Neural cell (in vitro differentiated cells): Measurements from ENCODE around the gene GPHN. TPM values are rescaled to one million over a fixed set of nuclear protein-coding genes. Genes with fewer than 3 reads are reported as not detected.

Experiments
- H2AFZ ChIP-seq: fragments of 200-600, 300-800 bp; sonication (generic), shearing (Covaris generic); 2 replicates; pipeline ENCODE4 v1.6.0; 2014; ENCODE audit warnings: low read depth, mild to moderate bottlenecking, antibody characterized with exemption, low read length, moderate library complexity
- H3F3A ChIP-seq: fragments of 200-600 bp; shearing (Covaris generic); 2 replicates; pipeline ENCODE4 v1.6.1; 2016; ENCODE audit warnings: mild to moderate bottlenecking, moderate library complexity, mixed read lengths, antibody characterized with exemption, low read length; ENCODE audit not compliant: insufficient read depth, poor library complexity, severe bottlenecking
- H3K27ac ChIP-seq: fragments of 200-600, 300-800 bp; sonication (generic), shearing (Covaris generic); 2 replicates; pipeline ENCODE4 v1.5.1; 2014; ENCODE audit warnings: mild to moderate bottlenecking, low read length, moderate library complexity
- H3K27me3 ChIP-seq: fragments of 300-800, 200-600 bp; sonication (generic), shearing (Covaris generic); 2 replicates; pipeline ENCODE4 v1.6.0; 2014; ENCODE audit warnings: mild to moderate bottlenecking, low read depth, low read length, moderate library complexity; ENCODE audit not compliant: insufficient read depth
- H3K36me3 ChIP-seq: fragments of 300-800, 200-600 bp; sonication (generic), shearing (Covaris generic); 2 replicates; pipeline ENCODE4 v1.5.1; 2014; ENCODE audit warnings: mild to moderate bottlenecking, antibody characterized with exemption, low read length, moderate library complexity; ENCODE audit not compliant: insufficient read depth
- H3K4me2 ChIP-seq: fragments of 300-800, 200-600 bp; sonication (generic), shearing (Covaris generic); 2 replicates; pipeline ENCODE4 v1.6.0; 2014; ENCODE audit warnings: mild to moderate bottlenecking, low read length
- H3K4me3 ChIP-seq: fragments of 300-800, 200-600 bp; sonication (generic), shearing (Covaris generic); 2 replicates; pipeline ENCODE4 v1.5.1; 2014; ENCODE audit warnings: mild to moderate bottlenecking, low read length, moderate library complexity
- H3K79me2 ChIP-seq: fragments of 200-600 bp; shearing (Covaris generic); replicated peaks from 2 replicates; pipeline ENCODE4 v1.6.0; 2014; ENCODE audit warnings: mild to moderate bottlenecking, low read length, moderate library complexity; ENCODE audit not compliant: insufficient read depth
- H3K9ac ChIP-seq: fragments of 300-800, 200-600 bp; sonication (generic), shearing (Covaris generic); 2 replicates; pipeline ENCODE4 v1.6.1; 2016; ENCODE audit warnings: mild to moderate bottlenecking, low read length, mixed read lengths
- H3K9me2 ChIP-seq: fragments of 200-600 bp; shearing (Covaris generic); 2 replicates; pipeline ENCODE4 v1.6.1; 2016; ENCODE audit warnings: mild to moderate bottlenecking, low read length, mixed read lengths; ENCODE audit not compliant: insufficient read depth
- H3K9me3 ChIP-seq: fragments of 200-600, 300-800 bp; sonication (generic), shearing (Covaris generic); 2 replicates; pipeline ENCODE4 v1.6.1; 2016; ENCODE audit warnings: mild to moderate bottlenecking, mixed run types, low read length, moderate library complexity, mixed read lengths
- H4K20me1 ChIP-seq: fragments of 200-600 bp; shearing (Covaris generic); 2 replicates; pipeline ENCODE4 v1.6.1; 2016; ENCODE audit warnings: mild to moderate bottlenecking, mixed run types; ENCODE audit not compliant: insufficient read depth
- EP300 ChIP-seq: fragments of 450-650 bp; conservative IDR thresholded peaks from 2 replicates; pipeline ENCODE4 v1.6.1; 2014; ENCODE audit warnings: antibody characterized with exemption, mild to moderate bottlenecking, moderate library complexity; ENCODE audit not compliant: poor library complexity, severe bottlenecking
- EZH2 ChIP-seq: fragments of 200-600, 300-800 bp; shearing (Covaris generic), sonication (generic); IDR thresholded peaks from 2 replicates; pipeline ENCODE4 v1.6.1; 2014; ENCODE audit warnings: antibody characterized with exemption, low read length, borderline replicate concordance, mild to moderate bottlenecking; ENCODE audit not compliant: insufficient read depth, poor library complexity, severe bottlenecking
- MXI1 ChIP-seq: fragments of 450-650 bp; conservative IDR thresholded peaks from 2 replicates; pipeline ENCODE4 v1.6.1; 2014; ENCODE audit warnings: antibody characterized with exemption, mild to moderate bottlenecking; ENCODE audit not compliant: poor library complexity, severe bottlenecking
- POLR2AphosphoS5 ChIP-seq: IDR thresholded peaks from 2 replicates; pipeline ENCODE4 v1.6.1; 2012
- RAD21 ChIP-seq: fragments of 450-650 bp; conservative IDR thresholded peaks from 2 replicates; pipeline ENCODE4 v1.6.1; 2014; ENCODE audit warnings: antibody characterized with exemption, mild to moderate bottlenecking, moderate library complexity
- SMC3 ChIP-seq: fragments of 450-650 bp; conservative IDR thresholded peaks from 2 replicates; pipeline ENCODE4 v1.6.1; 2014; ENCODE audit warnings: antibody characterized with exemption, mild to moderate bottlenecking, moderate library complexity; ENCODE audit not compliant: poor library complexity
- TAF1 ChIP-seq: IDR thresholded peaks from 2 replicates; pipeline ENCODE4 v1.6.1; 2012; ENCODE audit warnings: low read depth
- polyA plus RNA-seq: library from polyadenylated mRNA; depleted of rRNA; stranded (reverse); fragments of >200 nt; gene quantifications from 2 replicates; pipeline ENCODE4 v1.2.3, GENCODE V29; 2014
- TF ChIP-seq, protein P1 (sequence below): IDR thresholded peaks from 2 replicates; pipeline ENCODE4 v1.6.1; 2012; ENCODE audit warnings: borderline replicate concordance
- TF ChIP-seq, protein P2 (sequence below): fragments of 450-650 bp; IDR thresholded peaks from 2 replicates; pipeline ENCODE4 v1.5.1; 2014; ENCODE audit warnings: antibody characterized with exemption, mild to moderate bottlenecking, moderate library complexity; ENCODE audit not compliant: poor library complexity, severe bottlenecking

GPHN gene
- polyA plus RNA-seq, 1 donor from 2014 or later: 135 TPM

DNA sequence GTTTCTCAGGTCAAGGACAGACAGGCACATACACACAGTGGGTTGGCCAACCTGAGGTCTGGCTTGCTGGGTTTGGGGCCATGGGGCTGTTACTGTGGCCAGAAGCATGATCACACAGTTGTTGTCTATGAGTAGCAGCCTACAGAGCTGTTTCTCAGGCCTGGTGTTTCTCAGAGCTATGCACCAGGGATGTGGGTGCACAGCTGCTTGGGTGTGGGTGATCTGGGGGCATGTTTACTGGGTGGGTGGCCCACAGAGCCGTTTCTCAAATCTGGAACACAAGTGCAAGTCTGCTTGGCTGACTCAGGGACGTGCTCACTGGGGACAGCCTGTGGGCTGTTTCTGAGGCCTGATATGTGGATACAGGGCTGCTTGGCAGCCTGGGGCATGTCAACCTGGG lies 710.2 kb downstream of the GPHN start:
- H3K9me2 ChIP-seq: no peaks in the 10 kb centered on the region
- H3K9ac ChIP-seq: no peak overlapping the region
- no peaks in the 10 kb centered on the region for H4K20me1 ChIP-seq
- H3K36me3 ChIP-seq: no peaks in the 10 kb centered on the region
- no peak overlapping the region for H3K4me3 ChIP-seq
- no peaks in the 10 kb centered on the region for H3F3A ChIP-seq
- H3K27me3 ChIP-seq: no peaks in the 10 kb centered on the region
- TF ChIP-seq EZH2 (no peak), POLR2AphosphoS5 (no peak), RAD21 (no peak), MXI1 (no peak), EP300 (no peak), SMC3 (no peak), TAF1 (no peak)
- TF ChIP-seq, protein P1, sequence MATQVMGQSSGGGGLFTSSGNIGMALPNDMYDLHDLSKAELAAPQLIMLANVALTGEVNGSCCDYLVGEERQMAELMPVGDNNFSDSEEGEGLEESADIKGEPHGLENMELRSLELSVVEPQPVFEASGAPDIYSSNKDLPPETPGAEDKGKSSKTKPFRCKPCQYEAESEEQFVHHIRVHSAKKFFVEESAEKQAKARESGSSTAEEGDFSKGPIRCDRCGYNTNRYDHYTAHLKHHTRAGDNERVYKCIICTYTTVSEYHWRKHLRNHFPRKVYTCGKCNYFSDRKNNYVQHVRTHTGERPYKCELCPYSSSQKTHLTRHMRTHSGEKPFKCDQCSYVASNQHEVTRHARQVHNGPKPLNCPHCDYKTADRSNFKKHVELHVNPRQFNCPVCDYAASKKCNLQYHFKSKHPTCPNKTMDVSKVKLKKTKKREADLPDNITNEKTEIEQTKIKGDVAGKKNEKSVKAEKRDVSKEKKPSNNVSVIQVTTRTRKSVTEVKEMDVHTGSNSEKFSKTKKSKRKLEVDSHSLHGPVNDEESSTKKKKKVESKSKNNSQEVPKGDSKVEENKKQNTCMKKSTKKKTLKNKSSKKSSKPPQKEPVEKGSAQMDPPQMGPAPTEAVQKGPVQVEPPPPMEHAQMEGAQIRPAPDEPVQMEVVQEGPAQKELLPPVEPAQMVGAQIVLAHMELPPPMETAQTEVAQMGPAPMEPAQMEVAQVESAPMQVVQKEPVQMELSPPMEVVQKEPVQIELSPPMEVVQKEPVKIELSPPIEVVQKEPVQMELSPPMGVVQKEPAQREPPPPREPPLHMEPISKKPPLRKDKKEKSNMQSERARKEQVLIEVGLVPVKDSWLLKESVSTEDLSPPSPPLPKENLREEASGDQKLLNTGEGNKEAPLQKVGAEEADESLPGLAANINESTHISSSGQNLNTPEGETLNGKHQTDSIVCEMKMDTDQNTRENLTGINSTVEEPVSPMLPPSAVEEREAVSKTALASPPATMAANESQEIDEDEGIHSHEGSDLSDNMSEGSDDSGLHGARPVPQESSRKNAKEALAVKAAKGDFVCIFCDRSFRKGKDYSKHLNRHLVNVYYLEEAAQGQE: no peak
- TF ChIP-seq, protein P2, sequence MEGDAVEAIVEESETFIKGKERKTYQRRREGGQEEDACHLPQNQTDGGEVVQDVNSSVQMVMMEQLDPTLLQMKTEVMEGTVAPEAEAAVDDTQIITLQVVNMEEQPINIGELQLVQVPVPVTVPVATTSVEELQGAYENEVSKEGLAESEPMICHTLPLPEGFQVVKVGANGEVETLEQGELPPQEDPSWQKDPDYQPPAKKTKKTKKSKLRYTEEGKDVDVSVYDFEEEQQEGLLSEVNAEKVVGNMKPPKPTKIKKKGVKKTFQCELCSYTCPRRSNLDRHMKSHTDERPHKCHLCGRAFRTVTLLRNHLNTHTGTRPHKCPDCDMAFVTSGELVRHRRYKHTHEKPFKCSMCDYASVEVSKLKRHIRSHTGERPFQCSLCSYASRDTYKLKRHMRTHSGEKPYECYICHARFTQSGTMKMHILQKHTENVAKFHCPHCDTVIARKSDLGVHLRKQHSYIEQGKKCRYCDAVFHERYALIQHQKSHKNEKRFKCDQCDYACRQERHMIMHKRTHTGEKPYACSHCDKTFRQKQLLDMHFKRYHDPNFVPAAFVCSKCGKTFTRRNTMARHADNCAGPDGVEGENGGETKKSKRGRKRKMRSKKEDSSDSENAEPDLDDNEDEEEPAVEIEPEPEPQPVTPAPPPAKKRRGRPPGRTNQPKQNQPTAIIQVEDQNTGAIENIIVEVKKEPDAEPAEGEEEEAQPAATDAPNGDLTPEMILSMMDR: no peak
- no peaks in the 10 kb centered on the region for H3K79me2 ChIP-seq
- no peak overlapping the region for H3K4me2 ChIP-seq
- H2AFZ ChIP-seq: no peak overlapping the region
- no peak overlapping the region for H3K27ac ChIP-seq
- no peaks in the 10 kb centered on the region for H3K9me3 ChIP-seq

DNA sequence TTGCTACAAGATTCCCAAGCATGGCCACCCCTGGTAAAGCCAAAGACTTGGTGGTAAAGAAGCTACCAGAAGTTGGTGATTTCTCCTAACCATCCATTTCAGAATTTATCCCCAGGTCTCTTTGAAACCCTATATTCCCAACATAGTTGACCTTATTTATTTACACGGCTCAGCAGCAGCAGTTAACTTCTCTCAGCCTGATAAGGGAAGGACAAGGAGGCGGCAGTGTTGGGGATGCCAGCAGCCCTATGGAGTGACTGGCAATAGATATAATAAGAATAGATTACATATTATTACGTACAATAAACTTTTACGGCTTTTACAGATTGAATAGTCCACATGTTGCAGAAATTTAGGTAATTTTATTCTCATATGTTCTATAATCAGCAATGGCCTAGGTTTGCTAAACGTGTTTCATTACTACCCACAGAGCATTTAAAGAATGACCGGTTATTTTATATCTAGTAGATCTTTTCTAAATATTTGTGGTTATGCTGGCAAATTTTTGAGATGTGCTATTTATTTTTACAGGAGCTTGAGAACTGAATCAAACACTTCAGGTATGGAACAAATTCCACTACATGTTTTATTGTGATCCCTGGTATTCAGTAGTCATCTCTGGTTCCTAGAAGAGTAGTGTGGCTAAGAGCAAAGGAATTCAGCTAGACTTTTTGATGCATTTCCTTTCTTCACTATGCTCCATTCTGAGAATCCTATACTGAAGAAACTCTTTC lies 713.5 kb downstream of the GPHN start:
- Histone ChIP-seq H3K9me2 (no peaks in the 10 kb centered on the region), H4K20me1 (no peaks in the 10 kb centered on the region), H3K9ac (no peak overlapping the region), H3K79me2 (no peaks in the 10 kb centered on the region), H3K27ac (no peak overlapping the region), H3F3A (no peaks in the 10 kb centered on the region), H3K36me3 (no peaks in the 10 kb centered on the region), H2AFZ (no peak overlapping the region), H3K4me2 (no peak overlapping the region), H3K4me3 (no peak overlapping the region), H3K9me3 (no peaks in the 10 kb centered on the region), H3K27me3 (no peaks in the 10 kb centered on the region)
- no peak for TF ChIP-seq EZH2
- no peak for TF ChIP-seq POLR2AphosphoS5
- TF ChIP-seq, protein P1: no peak
- no peak for TF ChIP-seq MXI1
- no peak for TF ChIP-seq EP300
- TF ChIP-seq SMC3: no peak
- TF ChIP-seq, protein P2: no peak
- no peak for TF ChIP-seq TAF1
- TF ChIP-seq RAD21: no peak
